ENCODE measurements around the gene ATP5PO. TPM values are rescaled to one million over a fixed set of nuclear protein-coding genes. Genes with fewer than 3 reads are reported as not detected.

ATP5PO gene
- total RNA-seq, 1 donor from 2014 or later = 169 TPM

DNA sequence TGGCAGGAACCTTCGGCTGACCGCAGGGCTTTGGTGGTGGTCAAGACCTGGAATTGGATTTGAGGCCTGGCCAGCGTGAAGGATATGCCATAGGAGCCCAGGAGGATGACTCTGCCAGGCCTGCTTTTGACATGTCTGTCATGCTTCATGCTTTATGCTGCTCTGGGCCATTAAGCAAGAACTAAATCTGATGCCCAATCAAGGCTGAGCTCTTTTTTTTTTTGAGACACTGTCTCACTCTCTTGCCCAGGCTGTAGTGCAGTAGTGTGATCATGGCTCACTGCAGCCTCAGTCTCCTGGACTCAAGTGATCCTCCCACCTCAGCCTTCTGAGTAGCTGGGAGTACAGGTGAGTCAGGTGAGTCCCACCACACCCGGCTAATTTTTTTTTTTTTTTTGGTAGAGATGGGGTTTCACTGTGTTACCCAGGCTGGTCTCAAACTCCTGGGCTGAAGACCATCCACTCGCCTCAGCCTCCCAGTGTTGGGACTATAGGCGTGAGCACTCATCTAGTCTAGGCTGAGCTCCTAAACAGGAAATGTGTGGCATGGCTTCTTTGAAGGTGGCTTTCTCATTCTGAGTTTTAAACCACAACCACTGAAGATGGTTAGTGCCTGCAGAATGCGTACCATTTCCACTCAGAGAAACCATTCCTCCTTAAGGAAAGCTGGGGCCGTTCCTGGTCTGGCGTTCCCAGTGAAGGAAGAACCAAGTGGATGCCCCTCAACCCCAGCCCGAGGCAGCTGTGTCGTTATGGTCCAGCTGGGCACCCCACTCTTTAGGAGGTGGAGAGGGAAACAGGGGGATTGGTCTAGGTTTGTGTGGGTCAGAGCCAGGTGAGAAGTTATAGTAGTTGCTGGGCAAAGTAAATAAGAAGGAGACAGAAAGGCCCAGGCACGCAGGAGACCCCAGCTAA is 34.2 kb upstream of the ATP5PO start:
- Mint-ChIP-seq H3K9me3 (no peaks in the 10 kb centered on the region), H3K4me3 (no peak overlapping the region), H3K27ac (peak overlapping the region; percentile 92), H3K27me3 (no peaks in the 10 kb centered on the region), H3K4me1 (peaks cover 55% of the 10 kb centered on the region), H3K36me3 (ENCODE audit: low read depth) (no peaks in the 10 kb centered on the region)
- ATAC-seq (ENCODE audit: low read depth) (no peak), DNase-seq (no peak)
- TF ChIP-seq, protein P1, sequence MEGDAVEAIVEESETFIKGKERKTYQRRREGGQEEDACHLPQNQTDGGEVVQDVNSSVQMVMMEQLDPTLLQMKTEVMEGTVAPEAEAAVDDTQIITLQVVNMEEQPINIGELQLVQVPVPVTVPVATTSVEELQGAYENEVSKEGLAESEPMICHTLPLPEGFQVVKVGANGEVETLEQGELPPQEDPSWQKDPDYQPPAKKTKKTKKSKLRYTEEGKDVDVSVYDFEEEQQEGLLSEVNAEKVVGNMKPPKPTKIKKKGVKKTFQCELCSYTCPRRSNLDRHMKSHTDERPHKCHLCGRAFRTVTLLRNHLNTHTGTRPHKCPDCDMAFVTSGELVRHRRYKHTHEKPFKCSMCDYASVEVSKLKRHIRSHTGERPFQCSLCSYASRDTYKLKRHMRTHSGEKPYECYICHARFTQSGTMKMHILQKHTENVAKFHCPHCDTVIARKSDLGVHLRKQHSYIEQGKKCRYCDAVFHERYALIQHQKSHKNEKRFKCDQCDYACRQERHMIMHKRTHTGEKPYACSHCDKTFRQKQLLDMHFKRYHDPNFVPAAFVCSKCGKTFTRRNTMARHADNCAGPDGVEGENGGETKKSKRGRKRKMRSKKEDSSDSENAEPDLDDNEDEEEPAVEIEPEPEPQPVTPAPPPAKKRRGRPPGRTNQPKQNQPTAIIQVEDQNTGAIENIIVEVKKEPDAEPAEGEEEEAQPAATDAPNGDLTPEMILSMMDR (IDR thresholded peaks at IDR 0.05) = no peak
- ChIA-PET CTCF (interaction anchor here (1.1 kb wide), 1 partner anchor 26 kb away, joined by 4 read pairs; no protein-coding TSS in a partner anchor), POLR2A (interaction anchor here (0.5 to 3.4 kb wide), 6 partner anchors 11 to 124 kb away, joined by 4 to 29 read pairs (median 16); partner anchors contain the start of genes MRPS6 and SLC5A3)
- intact Hi-C loops (cut with micrococcal nuclease) = loop anchor here (5.0 kb wide), 1 partner anchor 123 kb away; the partner anchor contains the start of genes MRPS6 and SLC5A3

DNA sequence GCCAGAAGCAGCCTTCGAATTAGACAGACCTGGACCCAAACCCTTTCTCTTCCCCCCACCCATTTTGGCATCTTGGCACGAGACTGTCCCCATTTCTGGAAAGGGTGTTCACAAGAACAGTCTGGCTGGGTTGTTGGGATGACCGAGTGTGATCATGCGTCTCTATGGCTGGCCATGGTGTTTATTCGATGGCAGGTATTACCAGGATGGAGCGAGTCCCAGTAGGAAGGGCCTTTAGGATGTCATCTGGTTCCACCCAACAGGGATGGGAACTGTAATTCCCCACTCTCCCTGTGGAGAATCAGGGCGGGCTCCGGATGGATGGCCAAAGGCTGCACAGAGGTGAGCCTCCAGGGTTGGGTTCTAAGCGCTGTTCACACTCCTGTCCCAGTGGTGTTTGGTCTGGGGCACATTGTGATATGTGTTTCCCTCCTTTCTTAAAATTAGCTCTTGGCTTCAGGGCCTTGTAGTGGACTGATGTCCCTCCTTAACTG is 33.4 kb upstream of the ATP5PO start:
- CTCF ChIA-PET = interaction anchor here (0.8 to 1.1 kb wide), 3 partner anchors 10 to 27 kb away, joined by 3 to 8 read pairs (median 4); no protein-coding TSS in a partner anchor
- Mint-ChIP-seq H3K27ac (peak overlapping the region; percentile 92), H3K4me1 (peaks cover 55% of the 10 kb centered on the region), H3K9me3 (peaks cover 3% of the 10 kb centered on the region), H3K36me3 (ENCODE audit: low read depth) (no peaks in the 10 kb centered on the region), H3K27me3 (no peaks in the 10 kb centered on the region), H3K4me3 (peak overlapping the region; percentile 75)
- TF ChIP-seq, protein P1 (IDR thresholded peaks at IDR 0.05) = no peak
- POLR2A ChIA-PET = interaction anchor here (1.2 to 3.4 kb wide), 7 partner anchors 12 to 124 kb away, joined by 3 to 29 read pairs (median 17); partner anchors contain the start of genes MRPS6 and SLC5A3
- intact Hi-C loops (cut with micrococcal nuclease) = loop anchor here (1.0 to 5.0 kb wide), 4 partner anchors 26 to 123 kb away; partner anchors contain the start of genes ATP5PO, MRPS6 and SLC5A3
- ATAC-seq (ENCODE audit: low read depth) (no peak), DNase-seq (no peak)

DNA sequence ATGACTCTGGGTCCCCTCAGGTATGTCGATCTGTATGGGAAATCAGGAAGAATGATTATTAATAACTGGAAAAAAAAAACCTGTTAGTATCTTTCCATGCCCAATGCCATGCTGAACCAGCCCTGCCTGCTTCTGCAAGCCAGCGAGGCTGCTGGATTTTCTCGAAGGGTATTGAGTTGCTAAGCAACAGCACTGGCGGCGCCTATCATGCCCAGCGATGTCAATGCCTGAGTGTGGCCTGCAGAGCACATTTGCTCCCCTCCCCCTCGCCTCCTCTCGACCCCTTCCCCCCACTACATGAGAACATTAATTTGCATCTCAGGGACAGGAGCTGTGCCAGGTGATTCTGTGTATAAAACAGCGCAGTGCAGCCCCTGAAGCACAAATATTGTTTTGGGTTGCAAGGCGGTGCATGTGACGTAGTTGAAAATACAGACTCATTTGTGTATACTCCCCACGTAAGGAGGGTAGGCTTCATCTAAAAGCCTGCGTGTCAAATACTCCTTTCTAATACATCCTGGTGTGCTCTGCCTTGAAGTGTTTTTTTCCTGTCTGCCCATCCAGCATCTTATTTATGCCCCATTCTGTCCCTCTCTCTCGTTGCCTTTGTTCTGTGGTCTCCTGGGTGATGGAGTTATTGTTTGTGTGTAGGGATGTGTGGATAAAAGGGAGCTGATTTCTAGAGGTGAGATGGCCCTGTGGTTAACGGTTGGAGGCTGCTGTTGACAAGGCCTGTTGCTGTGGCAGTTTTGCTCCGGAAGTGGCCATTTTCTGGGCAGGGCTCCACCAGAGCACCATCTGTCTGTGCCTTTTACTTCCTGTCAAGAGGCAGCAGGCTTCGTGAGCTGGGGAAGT is 32.7 kb upstream of the ATP5PO start:
- H3K9me3 Mint-ChIP-seq = peaks cover 3% of the 10 kb centered on the region
- no peaks in the 10 kb centered on the region for H3K36me3 Mint-ChIP-seq (ENCODE audit: low read depth)
- no peaks in the 10 kb centered on the region for H3K27me3 Mint-ChIP-seq
- ATAC-seq (ENCODE audit: low read depth) (peak; percentile 53), DNase-seq (peak; percentile 28)
- intact Hi-C loops (cut with micrococcal nuclease) = loop anchor here (1.0 to 5.0 kb wide), 4 partner anchors 27 to 124 kb away; partner anchors contain the start of genes ATP5PO, MRPS6 and SLC5A3
- CTCF ChIA-PET = interaction anchor here (0.7 to 1.4 kb wide), 7 partner anchors 11 to 399 kb away, joined by 3 to 11 read pairs (median 4); no protein-coding TSS in a partner anchor
- H3K4me1 Mint-ChIP-seq = peaks cover 55% of the 10 kb centered on the region
- H3K27ac Mint-ChIP-seq = peak overlapping the region; percentile 92
- peak overlapping the region; percentile 75 for H3K4me3 Mint-ChIP-seq
- POLR2A ChIA-PET = interaction anchor here (0.6 to 3.4 kb wide), 17 partner anchors 9 to 1984 kb away, joined by 3 to 29 read pairs (median 4); partner anchors contain the start of genes MRPS6 and SLC5A3
- TF ChIP-seq, protein P1 (IDR thresholded peaks at IDR 0.05) = no peak

DNA sequence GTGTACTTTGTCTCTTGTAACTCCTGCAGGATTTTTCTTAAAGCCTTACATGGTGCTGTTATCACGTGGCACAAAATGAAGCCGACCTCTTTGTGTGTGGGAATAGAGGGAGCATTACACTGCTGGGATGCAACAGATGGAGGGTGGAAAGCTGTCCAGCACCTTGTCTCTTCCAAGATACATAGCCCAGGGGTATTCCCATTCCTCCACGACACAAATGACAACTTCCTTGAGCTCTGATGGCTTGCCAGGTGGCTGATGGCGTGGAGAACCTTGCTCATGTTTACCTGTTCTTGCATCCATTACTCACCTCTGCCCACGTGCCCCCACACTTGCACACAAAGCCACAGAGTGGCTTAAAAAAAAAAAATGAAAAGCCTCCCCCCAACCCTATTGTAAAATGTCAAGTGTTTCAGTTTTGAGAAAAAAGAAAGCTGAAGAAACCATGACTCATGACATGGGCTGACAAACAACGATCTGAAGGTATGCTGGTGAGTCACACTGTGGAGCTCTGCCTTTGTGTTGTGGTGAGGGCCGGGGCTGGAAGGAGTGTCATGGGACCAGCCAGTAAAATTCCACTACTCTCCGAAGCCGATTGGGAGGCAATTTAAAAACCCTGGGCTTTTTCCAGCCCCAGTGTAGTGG is 32.0 kb upstream of the ATP5PO start:
- no peaks in the 10 kb centered on the region for H3K36me3 Mint-ChIP-seq (ENCODE audit: low read depth)

More for the DNA sequence above, 32.0 kb upstream of the ATP5PO start:
- TF ChIP-seq, protein P1 (IDR thresholded peaks at IDR 0.05) = no peak
- POLR2A ChIA-PET = interaction anchor here (0.6 to 3.4 kb wide), 11 partner anchors 10 to 1985 kb away, joined by 3 to 29 read pairs (median 7); partner anchors contain the start of genes MRPS6 and SLC5A3
- intact Hi-C loops (cut with micrococcal nuclease) = loop anchor here (1.0 to 5.0 kb wide), 5 partner anchors 15 to 125 kb away; partner anchors contain the start of genes ATP5PO, MRPS6 and SLC5A3
- ATAC-seq (ENCODE audit: low read depth) (peak; percentile 74), DNase-seq (peak; percentile 36)
- Mint-ChIP-seq H3K27ac (peak overlapping the region; percentile 92), H3K9me3 (peaks cover 3% of the 10 kb centered on the region), H3K4me1 (peaks cover 55% of the 10 kb centered on the region), H3K27me3 (no peaks in the 10 kb centered on the region), H3K4me3 (peak overlapping the region; percentile 75)
- CTCF ChIA-PET = interaction anchor here (0.7 to 1.4 kb wide), 4 partner anchors 12 to 400 kb away, joined by 4 to 11 read pairs (median 6); no protein-coding TSS in a partner anchor

Measured in activated B cell treated with CpG ODN at 0.5 μM for 24 hours (primary cell).